ENCODE measurements around the gene EYS. TPM values are rescaled to one million over a fixed set of nuclear protein-coding genes. Genes with fewer than 3 reads are reported as not detected.

EYS gene
- total and polyA plus RNA-seq, 8 donors = 0.24 to 0.85 (median 0.55) TPM

DNA sequence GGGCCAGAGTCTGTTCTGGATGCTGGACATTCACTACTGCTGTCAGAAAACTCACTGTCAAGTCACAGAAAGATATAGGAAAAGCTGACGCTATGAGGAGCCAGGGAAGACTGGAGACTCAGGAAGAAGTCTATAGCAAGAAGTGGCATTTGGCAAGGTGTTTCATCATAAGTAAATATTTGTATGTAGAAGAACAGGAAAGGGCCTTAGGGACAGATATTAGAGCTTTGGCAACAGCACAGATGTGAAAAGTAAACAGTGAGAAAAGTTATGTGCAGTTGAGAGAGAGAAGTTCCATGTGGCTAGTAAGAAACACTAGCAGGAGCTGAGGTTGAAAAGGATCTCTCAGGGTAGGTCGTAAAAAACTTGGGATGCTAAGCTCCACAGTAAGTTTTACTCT is 1202.5 kb downstream of the EYS start:
- no peaks in the 10 kb centered on the region for H3K27me3 ChIP-seq
- no peaks in the 10 kb centered on the region for H3K36me3 ChIP-seq
- H3K4me1 ChIP-seq = peaks cover 0 to 6% of the 10 kb centered on the region in 2 donors
- TF ChIP-seq, protein P1, sequence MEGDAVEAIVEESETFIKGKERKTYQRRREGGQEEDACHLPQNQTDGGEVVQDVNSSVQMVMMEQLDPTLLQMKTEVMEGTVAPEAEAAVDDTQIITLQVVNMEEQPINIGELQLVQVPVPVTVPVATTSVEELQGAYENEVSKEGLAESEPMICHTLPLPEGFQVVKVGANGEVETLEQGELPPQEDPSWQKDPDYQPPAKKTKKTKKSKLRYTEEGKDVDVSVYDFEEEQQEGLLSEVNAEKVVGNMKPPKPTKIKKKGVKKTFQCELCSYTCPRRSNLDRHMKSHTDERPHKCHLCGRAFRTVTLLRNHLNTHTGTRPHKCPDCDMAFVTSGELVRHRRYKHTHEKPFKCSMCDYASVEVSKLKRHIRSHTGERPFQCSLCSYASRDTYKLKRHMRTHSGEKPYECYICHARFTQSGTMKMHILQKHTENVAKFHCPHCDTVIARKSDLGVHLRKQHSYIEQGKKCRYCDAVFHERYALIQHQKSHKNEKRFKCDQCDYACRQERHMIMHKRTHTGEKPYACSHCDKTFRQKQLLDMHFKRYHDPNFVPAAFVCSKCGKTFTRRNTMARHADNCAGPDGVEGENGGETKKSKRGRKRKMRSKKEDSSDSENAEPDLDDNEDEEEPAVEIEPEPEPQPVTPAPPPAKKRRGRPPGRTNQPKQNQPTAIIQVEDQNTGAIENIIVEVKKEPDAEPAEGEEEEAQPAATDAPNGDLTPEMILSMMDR (IDR thresholded peaks at IDR 0.05) = no peak
- H3K4me3 ChIP-seq = no peak overlapping the region
- no peaks in the 10 kb centered on the region for H3K9me3 ChIP-seq
- peak in 2 of 4 donors; percentile 73 to 82 for DNase-seq
- peak overlapping the region in 1 of 2 donors; percentile 34 for H3K27ac ChIP-seq
- peak; percentile 89 for ATAC-seq
- intact Hi-C loops (cut with DNase I) = no loop called here

DNA sequence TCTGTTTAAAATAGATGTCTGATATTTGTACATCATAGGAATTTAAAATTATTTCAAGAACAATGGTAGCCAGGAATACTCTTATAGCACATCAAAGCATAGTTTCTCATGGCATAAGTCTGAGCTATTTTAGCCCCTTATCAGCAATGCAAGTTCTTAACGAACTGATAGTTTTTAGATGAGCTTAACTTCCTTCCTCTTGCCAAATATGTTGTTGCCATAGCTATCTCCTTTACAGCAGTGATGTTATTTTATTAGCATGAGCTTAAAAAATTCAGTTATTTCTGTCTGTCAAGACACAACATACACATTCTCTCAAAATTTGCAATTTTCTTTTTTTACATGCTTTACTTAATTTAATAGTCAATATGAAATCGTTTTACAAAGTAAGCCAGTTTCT is 1204.2 kb downstream of the EYS start:
- H3K36me3 ChIP-seq = no peaks in the 10 kb centered on the region
- TF ChIP-seq, protein P1 (IDR thresholded peaks at IDR 0.05) = no peak
- intact Hi-C loops (cut with DNase I) = no loop called here
- H3K4me1 ChIP-seq = peaks cover 0 to 6% of the 10 kb centered on the region in 2 donors
- no peaks in the 10 kb centered on the region for H3K9me3 ChIP-seq
- no peak for ATAC-seq
- H3K27me3 ChIP-seq = no peaks in the 10 kb centered on the region
- no peak overlapping the region for H3K4me3 ChIP-seq
- peak in 2 of 4 donors; percentile 41 to 62 for DNase-seq
- H3K27ac ChIP-seq = no peak overlapping the region

DNA sequence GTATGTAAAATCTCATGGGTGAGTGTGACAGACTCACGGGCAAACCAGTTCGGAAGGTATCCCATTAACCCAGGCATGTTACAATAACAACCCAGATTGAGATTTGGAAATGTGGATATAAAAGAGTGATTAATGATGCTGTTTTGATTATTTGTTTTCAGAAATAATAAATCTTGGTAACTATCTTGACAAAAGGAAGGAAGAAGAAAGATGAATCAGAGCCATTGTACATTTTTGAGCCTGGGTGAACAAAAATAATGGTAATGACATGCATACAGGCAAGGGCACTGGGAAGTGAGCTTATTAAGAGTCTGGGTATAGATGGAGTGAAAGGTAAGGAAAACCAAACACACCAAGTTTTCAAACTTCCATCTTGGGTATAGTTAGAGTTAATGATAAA is 1209.4 kb downstream of the EYS start:
- Histone ChIP-seq H3K4me1 (no peaks in the 10 kb centered on the region), H3K9me3 (no peaks in the 10 kb centered on the region), H3K27me3 (no peaks in the 10 kb centered on the region), H3K27ac (no peak overlapping the region), H3K4me3 (no peak overlapping the region), H3K36me3 (no peaks in the 10 kb centered on the region)
- no peak for ATAC-seq
- intact Hi-C loops (cut with DNase I) = no loop called here
- TF ChIP-seq, protein P1 (IDR thresholded peaks at IDR 0.05) = no peak
- DNase-seq = no peak

DNA sequence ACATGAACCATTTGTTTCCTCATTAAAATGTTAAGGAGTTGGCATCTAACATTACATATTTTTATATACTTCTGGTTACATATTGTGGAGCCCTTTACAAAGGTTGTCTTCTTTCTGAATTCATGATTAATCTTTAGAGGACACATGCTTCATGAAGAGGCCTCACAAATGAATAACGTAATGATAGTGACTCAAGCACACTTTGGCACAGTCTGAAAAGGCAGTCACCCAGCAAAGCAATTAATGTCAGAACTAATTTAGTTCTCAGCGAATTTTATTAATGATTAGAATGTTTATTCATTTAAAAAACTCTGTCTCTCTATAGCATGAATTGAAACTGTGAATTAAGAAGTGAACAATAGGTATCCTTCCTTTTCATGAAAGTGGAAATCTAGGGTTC is 1217.3 kb downstream of the EYS start:
- Histone ChIP-seq H3K27ac (no peak overlapping the region), H3K4me3 (no peak overlapping the region), H3K27me3 (no peaks in the 10 kb centered on the region), H3K9me3 (no peaks in the 10 kb centered on the region), H3K4me1 (no peaks in the 10 kb centered on the region), H3K36me3 (no peaks in the 10 kb centered on the region)
- ATAC-seq (no peak), DNase-seq (no peak)
- TF ChIP-seq, protein P1 (IDR thresholded peaks at IDR 0.05) = no peak
- intact Hi-C loops (cut with DNase I) = no loop called here

DNA sequence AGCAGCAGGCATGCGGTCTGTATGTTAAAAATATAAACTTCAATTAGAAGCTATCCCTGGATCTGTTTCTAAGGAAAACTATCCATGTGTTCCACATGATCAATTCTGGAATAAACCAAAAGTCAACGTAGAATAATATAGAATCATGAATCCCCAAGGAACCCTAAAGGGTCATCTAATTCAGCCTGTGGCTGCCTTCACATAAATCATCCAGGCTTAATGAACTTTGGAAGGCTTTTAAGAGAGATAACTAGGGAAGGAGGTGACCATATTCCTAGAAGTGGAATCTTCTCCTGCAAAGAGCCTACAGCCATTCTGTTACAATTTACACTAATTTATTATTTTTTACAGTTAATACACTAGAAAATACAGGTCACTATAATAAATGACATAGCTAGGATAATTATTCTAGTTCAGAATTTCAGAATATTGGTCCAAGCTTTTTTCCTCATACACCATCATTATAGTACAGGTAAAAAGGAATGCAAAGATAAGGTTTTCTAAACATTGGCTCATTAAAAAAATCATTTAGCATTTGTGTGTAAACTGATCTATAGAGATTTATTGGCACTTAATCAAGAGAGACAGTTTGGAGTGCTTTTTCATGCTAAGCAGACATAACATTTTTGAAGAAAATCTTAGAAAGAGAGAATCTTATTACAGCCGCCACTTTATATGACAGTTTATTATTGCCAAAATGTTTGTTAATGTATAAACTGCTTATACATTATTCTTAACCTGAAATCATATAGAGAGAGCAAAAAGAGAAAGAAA is 1220.3 kb downstream of the EYS start:
- Histone ChIP-seq H3K27me3 (no peaks in the 10 kb centered on the region), H3K4me3 (no peak overlapping the region), H3K9me3 (no peaks in the 10 kb centered on the region), H3K36me3 (no peaks in the 10 kb centered on the region), H3K27ac (no peak overlapping the region), H3K4me1 (no peaks in the 10 kb centered on the region)
- no peak for DNase-seq
- TF ChIP-seq, protein P1 (IDR thresholded peaks at IDR 0.05) = no peak
- ATAC-seq = no peak
- intact Hi-C loops (cut with DNase I) = no loop called here

All from left lung (tissue), 10 donors.